Limb (tissue), 2 donors: ENCODE results near the gene NOL8.

Experiments
- DNase-seq, 2 donors: peaks; one replicate each; pipeline ENCODE4 v3.0.0-alpha.2; 2016; ENCODE audit errors: extremely low spot score in 2 of 2

Gene NOL8

GRCh38 chr9:92312887-92313623 is 12.1 kb downstream of the NOL8 start:
- DNase-seq: no peak

GRCh38 chr9:92310562-92310961 is 14.6 kb downstream of the NOL8 start:
- no peak for DNase-seq

GRCh38 chr9:92308893-92309292 is 16.3 kb downstream of the NOL8 start:
- DNase-seq: no peak

- DNase-seq: no peak
Observed at GRCh38 chr9:92300936-92301335, 24.2 kb downstream of the NOL8 start.

GRCh38 chr9:92299116-92299515 is 26.0 kb downstream of the NOL8 start:
- no peak for DNase-seq

GRCh38 chr9:92298036-92298435 is 27.1 kb downstream of the NOL8 start:
- DNase-seq: no peak

GRCh38 chr9:92297611-92298010 is 27.5 kb downstream of the NOL8 start:
- no peak for DNase-seq

GRCh38 chr9:92295827-92296258 is 29.3 kb downstream of the NOL8 start:
- no peak for DNase-seq

GRCh38 chr9:92295240-92295790 is 29.8 kb downstream of the NOL8 start:
- no peak for DNase-seq

- DNase-seq: peak in 1 of 2 donors; percentile 30
Observed at GRCh38 chr9:92294297-92294676, 30.9 kb downstream of the NOL8 start.

- peak; percentile 96 to 100 for DNase-seq
Observed at GRCh38 chr9:92293452-92294296, 31.5 kb downstream of the NOL8 start, which contains the start of gene IARS1. Gene IARS1, minus strand, starts transcription at chr9:92293697. Its CDS starts 4,278 bp downstream, at chr9:92289419.

- no peak for DNase-seq
Observed at GRCh38 chr9:92293075-92293354, 32.1 kb downstream of the NOL8 start.

GRCh38 chr9:92292338-92293074 is 32.6 kb downstream of the NOL8 start:
- DNase-seq: no peak

- no peak for DNase-seq
Observed at GRCh38 chr9:92291577-92291976, 33.6 kb downstream of the NOL8 start.

- no peak for DNase-seq
Observed at GRCh38 chr9:92290785-92291429, 34.2 kb downstream of the NOL8 start.

- no peak for DNase-seq
Observed at GRCh38 chr9:92289708-92290390, 35.3 kb downstream of the NOL8 start.

- no peak for DNase-seq
Observed at GRCh38 chr9:92279302-92279701, 45.8 kb downstream of the NOL8 start.

GRCh38 chr9:92278110-92278509 is 47.0 kb downstream of the NOL8 start:
- no peak for DNase-seq

GRCh38 chr9:92276331-92277032 is 48.7 kb downstream of the NOL8 start:
- DNase-seq: no peak

- DNase-seq: no peak
Observed at GRCh38 chr9:92275541-92275940, 49.6 kb downstream of the NOL8 start.
